Thoracic aorta (tissue), 2 donors: ENCODE data around the gene FOXF2. TPM values are rescaled to one million over a fixed set of nuclear protein-coding genes. Genes with fewer than 3 reads are reported as not detected.

Source experiments
- ATAC-seq: fragments of 150-250 bp; one replicate; pipeline ENCODE4 v1.8.0; 2017; ENCODE audit warnings: low read depth; ENCODE audit not compliant: insufficient number of reproducible peaks, low FRiP score
- DNase-seq: peaks from one replicate; pipeline ENCODE4 v3.0.0-alpha.2; 2020; ENCODE audit warnings: low spot score
- H3K27ac ChIP-seq, 2 donors: fragments of 200-600 bp; sonication (generic); 1 replicate in 1 of 2; 2 replicates in 1 of 2; pipeline ENCODE4 v1.5.1; 2016; ENCODE audit warnings: mild to moderate bottlenecking in 2 of 2, moderate library complexity in 2 of 2
- H3K27me3 ChIP-seq: fragments of 200-600 bp; sonication (generic); replicated peaks from 2 replicates; pipeline ENCODE4 v1.6.0; 2016; ENCODE audit warnings: mild to moderate bottlenecking; ENCODE audit not compliant: insufficient read depth
- H3K36me3 ChIP-seq: fragments of 200-600 bp; sonication (generic); one replicate; pipeline ENCODE4 v1.5.1; 2016
- H3K4me1 ChIP-seq, 2 donors: fragments of 200-600 bp; sonication (generic); 1 replicate in 1 of 2; 2 replicates in 1 of 2; pipeline versions ENCODE4 v1.5.1 to v1.6.0; 2016; ENCODE audit warnings: low read depth in 2 of 2, mild to moderate bottlenecking in 1 of 2; ENCODE audit not compliant: control insufficient read depth in 1 of 2
- H3K4me3 ChIP-seq: fragments of 200-600 bp; sonication (generic); 2 replicates; pipeline ENCODE4 v1.5.1; 2016; ENCODE audit warnings: mild to moderate bottlenecking
- H3K9me3 ChIP-seq: fragments of 200-600 bp; sonication (generic); 2 replicates; pipeline ENCODE4 v1.5.1; 2016
- total RNA-seq, 2 donors: library from RNA; depleted of rRNA; stranded (reverse); fragments of >200 nt; gene quantifications; one replicate each; pipeline versions ENCODE4 v1.1.0 to v1.2.3, GENCODE V29; 2016
- TF ChIP-seq, protein P1 (sequence below): fragments of 200-600 bp; sonication (generic); IDR thresholded peaks from one replicate; pipeline ENCODE4 v1.5.1; 2019; ENCODE audit warnings: antibody characterized with exemption

Gene FOXF2
- total RNA-seq, 2 donors from 2014 or later = 0.41 TPM; not detected in 1

DNA sequence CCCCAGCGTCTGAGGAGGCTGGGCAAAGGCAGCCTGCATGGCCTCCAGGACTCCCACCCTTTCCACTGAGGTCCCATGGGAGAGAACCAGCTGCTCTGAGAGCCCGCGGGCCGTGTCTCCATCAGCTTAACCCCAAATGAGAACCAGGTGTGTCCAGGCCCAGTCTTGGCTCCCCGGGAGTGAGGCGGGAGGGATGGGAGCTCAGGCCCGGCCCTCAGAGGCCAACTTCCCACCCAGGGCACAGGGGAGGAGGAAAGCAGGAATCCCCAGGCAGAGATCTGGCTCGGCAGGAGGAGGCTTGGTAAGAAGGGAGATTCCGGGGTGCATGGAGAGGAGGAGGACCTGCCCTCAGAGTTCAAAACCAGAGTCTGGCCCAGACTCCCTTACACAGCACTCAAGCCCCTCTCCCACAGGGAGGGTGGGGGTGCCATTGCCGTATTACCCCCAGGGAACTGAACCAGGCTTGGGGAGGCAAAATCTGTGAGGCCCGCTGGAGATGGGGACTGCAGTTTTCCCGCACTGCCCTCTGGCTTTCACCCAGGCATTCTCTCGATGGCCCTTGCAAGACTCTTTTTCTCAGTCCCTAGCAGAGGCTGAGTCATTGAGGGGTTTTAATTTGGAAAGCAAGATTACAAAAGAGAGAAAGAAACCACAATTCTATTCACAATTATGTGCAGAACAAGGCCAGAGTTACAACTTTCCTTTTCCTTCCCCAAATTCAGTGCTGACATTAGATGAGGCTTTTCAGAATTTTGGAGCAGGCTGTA, 17.1 kb downstream of the FOXF2 start:
- H3K27ac ChIP-seq = no peak overlapping the region

DNA sequence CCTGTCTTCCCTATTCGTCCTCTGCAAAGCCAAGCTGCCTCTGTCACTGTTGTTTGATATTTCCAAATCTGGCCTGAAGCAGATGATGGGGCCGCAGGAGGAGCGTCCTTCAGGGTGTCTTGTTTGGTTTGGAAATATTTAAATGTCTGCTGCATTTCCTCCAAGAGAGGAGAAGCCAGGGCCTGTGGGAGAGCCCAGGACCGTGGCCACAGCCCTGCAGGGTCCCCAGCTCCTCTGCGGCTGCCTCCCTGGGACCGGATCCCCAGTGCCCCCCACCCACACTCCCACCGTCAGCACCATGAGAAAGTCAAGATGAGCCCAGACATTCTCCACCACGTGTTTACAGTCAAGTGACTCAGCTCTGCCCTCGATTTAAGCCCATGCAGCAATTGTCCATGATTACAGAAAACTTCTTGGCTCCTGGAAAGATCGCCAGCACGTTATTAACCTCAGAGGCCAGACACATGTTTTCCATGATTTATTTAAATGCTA, 18.2 kb downstream of the FOXF2 start:
- H3K4me1 ChIP-seq = no peaks in the 10 kb centered on the region
- no peaks in the 10 kb centered on the region for H3K36me3 ChIP-seq
- TF ChIP-seq, protein P1, sequence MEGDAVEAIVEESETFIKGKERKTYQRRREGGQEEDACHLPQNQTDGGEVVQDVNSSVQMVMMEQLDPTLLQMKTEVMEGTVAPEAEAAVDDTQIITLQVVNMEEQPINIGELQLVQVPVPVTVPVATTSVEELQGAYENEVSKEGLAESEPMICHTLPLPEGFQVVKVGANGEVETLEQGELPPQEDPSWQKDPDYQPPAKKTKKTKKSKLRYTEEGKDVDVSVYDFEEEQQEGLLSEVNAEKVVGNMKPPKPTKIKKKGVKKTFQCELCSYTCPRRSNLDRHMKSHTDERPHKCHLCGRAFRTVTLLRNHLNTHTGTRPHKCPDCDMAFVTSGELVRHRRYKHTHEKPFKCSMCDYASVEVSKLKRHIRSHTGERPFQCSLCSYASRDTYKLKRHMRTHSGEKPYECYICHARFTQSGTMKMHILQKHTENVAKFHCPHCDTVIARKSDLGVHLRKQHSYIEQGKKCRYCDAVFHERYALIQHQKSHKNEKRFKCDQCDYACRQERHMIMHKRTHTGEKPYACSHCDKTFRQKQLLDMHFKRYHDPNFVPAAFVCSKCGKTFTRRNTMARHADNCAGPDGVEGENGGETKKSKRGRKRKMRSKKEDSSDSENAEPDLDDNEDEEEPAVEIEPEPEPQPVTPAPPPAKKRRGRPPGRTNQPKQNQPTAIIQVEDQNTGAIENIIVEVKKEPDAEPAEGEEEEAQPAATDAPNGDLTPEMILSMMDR = no peak
- ATAC-seq (no peak), DNase-seq (no peak)
- H3K27ac ChIP-seq = no peak overlapping the region
- H3K27me3 ChIP-seq = no peaks in the 10 kb centered on the region
- no peak overlapping the region for H3K4me3 ChIP-seq
- no peaks in the 10 kb centered on the region for H3K9me3 ChIP-seq

More for the DNA sequence above, 17.1 kb downstream of the FOXF2 start:
- Histone ChIP-seq H3K4me3 (no peak overlapping the region), H3K9me3 (no peaks in the 10 kb centered on the region), H3K36me3 (no peaks in the 10 kb centered on the region), H3K4me1 (no peaks in the 10 kb centered on the region), H3K27me3 (no peaks in the 10 kb centered on the region)
- ATAC-seq = no peak
- TF ChIP-seq, protein P1 = no peak
- DNase-seq = no peak

DNA sequence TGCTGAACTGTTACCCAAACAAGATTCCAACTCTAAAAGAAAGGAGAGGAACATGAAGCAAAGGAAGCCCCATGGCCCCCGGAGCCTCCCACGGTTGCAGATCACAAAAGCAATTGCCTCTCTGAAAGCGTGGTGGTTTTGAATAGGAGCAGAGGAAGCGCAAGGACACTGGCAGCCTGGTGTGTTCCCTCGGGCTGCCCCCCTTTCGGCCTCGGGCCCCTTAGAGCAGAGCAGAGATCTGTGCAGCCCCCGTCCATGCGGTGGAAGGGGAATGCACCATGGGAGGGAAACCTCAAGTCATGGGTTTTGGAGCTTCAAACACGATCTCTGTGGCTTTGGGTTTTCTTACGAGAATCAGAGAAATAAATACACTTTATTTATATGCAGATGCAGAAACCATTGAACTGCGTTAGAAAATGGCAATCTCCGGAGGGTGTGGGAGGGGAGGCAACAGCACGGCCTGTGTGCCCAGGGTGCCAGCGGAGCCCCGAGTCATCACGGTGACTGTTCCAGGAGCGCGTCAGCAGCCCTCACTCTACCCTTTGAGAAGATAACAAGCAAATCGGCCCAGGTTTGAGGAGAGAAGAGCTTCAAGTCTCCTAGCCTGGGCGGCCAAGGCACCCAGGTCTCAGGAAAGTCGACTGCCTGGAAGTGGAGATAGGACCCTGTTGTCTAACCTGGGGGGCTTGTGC, 20.5 kb downstream of the FOXF2 start:
- TF ChIP-seq, protein P1 = no peak
- Histone ChIP-seq H3K4me1 (no peaks in the 10 kb centered on the region), H3K4me3 (no peak overlapping the region), H3K9me3 (no peaks in the 10 kb centered on the region), H3K27me3 (no peaks in the 10 kb centered on the region), H3K36me3 (no peaks in the 10 kb centered on the region), H3K27ac (no peak overlapping the region)
- ATAC-seq (no peak), DNase-seq (no peak)

DNA sequence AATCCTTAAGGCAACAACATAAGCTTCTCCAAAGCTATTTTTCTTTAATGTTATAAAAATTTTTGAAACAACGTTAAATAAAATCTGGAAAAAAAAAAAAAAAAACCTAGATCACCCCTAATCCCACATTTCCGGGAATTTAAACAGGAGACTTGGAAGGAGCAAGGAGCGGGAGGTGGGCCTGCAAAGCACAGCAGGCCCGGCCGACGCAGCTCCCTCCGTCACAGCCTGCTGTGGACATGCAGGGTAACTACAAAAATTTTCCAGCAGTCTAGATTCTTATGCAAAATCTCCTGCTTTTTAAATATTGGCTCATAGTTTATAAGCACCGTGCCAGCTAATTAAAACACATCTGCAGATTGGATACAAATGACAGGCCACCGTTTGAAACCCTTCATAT, 23.5 kb downstream of the FOXF2 start:
- no peak for ATAC-seq
- no peaks in the 10 kb centered on the region for H3K9me3 ChIP-seq
- DNase-seq = no peak
- H3K4me1 ChIP-seq = no peaks in the 10 kb centered on the region
- no peak overlapping the region for H3K4me3 ChIP-seq
- TF ChIP-seq, protein P1 = no peak
- no peaks in the 10 kb centered on the region for H3K36me3 ChIP-seq
- H3K27me3 ChIP-seq = no peaks in the 10 kb centered on the region
- no peak overlapping the region for H3K27ac ChIP-seq

DNA sequence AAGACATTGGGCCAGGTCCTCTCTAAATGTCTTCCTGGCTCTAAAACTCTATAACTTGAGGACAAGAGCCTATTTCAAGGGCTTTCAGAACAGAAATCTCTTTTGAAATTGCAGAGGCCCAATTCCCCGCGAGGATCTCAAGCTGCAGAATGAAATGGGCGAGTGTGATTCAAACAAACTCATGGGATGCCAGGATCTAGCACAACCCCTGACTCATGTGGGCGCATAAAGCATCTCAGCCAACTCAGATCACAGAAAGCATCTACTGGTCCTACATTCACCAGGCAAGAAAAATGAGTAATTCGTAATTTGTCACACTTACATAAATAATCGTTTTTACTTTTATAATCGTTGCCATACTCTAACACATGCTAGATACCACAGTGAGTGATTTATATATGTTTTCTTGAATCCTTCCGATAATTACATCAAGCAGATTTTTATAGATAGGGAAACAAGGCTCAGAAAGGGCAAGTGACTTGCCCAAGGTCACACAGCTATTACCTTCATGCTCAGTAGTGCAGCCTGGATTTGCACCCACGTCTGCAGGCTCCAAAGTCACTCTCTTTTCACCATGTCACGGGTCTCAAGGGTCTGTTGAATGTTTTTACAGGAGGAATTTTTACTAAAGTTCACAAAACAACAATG, 26.2 kb downstream of the FOXF2 start:
- Histone ChIP-seq H3K27ac (no peak overlapping the region), H3K4me3 (no peak overlapping the region), H3K27me3 (no peaks in the 10 kb centered on the region), H3K36me3 (no peaks in the 10 kb centered on the region), H3K4me1 (no peaks in the 10 kb centered on the region), H3K9me3 (no peaks in the 10 kb centered on the region)
- TF ChIP-seq, protein P1 = no peak
- ATAC-seq (no peak), DNase-seq (no peak)
